Esophagus muscularis mucosa (tissue), 4 donors: ENCODE data around the gene TRUB2. TPM values are rescaled to one million over a fixed set of nuclear protein-coding genes. Genes with fewer than 3 reads are reported as not detected.

Experiments used
- DNase-seq: peaks from one replicate; pipeline ENCODE4 v3.0.0-alpha.2; 2017; ENCODE audit errors: extremely low spot score
- H3K27ac ChIP-seq, 4 donors: fragments of 200-600 bp; sonication (generic); replicated peaks in 1 of 4; 1 replicate in 3 of 4; 2 replicates in 1 of 4; pipeline ENCODE4 v1.5.1; 2016 to 2019; ENCODE audit warnings: mild to moderate bottlenecking in 1 of 4
- H3K27me3 ChIP-seq, 4 donors: fragments of 200-600 bp; sonication (generic); one replicate each; pipeline versions ENCODE4 v1.5.1 to v1.6.0; 2016 to 2019
- H3K36me3 ChIP-seq, 4 donors: fragments of 200-600 bp; sonication (generic); one replicate each; pipeline ENCODE4 v1.5.1; 2016 to 2019
- H3K4me1 ChIP-seq, 4 donors: fragments of 200-600 bp; sonication (generic); one replicate each; pipeline ENCODE4 v1.5.1; 2016 to 2019
- H3K4me3 ChIP-seq, 4 donors: fragments of 200-600 bp; sonication (generic); 1 replicate in 2 of 4; 2 replicates in 2 of 4; pipeline ENCODE4 v1.5.1; 2016 to 2019; ENCODE audit warnings: mild to moderate bottlenecking in 4 of 4, moderate library complexity in 1 of 4
- H3K9me3 ChIP-seq, 4 donors: fragments of 200-600 bp; sonication (generic); 1 replicate in 3 of 4; 2 replicates in 1 of 4; pipeline ENCODE4 v1.5.1; 2016 to 2019
- CTCF ChIP-seq, 3 experiments: fragments of 200-600 bp in 2 of 3; fragments of 450-650 bp in 1 of 3; sonication (generic) in 2 of 3; IDR thresholded peaks; one replicate each; pipeline ENCODE4 v1.5.1; 2017 to 2019; ENCODE audit warnings: antibody characterized with exemption in 3 of 3, mild to moderate bottlenecking in 2 of 3, moderate library complexity in 1 of 3
- EP300 ChIP-seq: sonication (generic); formaldehyde crosslinking; IDR thresholded peaks from one replicate; pipeline ENCODE4 v1.6.1; 2017; ENCODE audit warnings: antibody characterized with exemption
- POLR2A ChIP-seq: fragments of 450-650 bp; IDR thresholded peaks from one replicate; pipeline ENCODE4 v1.6.1; 2017; ENCODE audit warnings: antibody characterized with exemption, moderate library complexity, mild to moderate bottlenecking, low read depth
- POLR2AphosphoS5 ChIP-seq, 2 donors: sonication (generic); formaldehyde crosslinking; IDR thresholded peaks; one replicate each; pipeline ENCODE4 v1.6.1; 2017; ENCODE audit warnings: antibody characterized with exemption in 2 of 2
- WGBS: methylation state at CpG from one replicate; pipeline ENCODE4 v1.1.5; 2018; 5-methylcytosine and 5-hydroxymethylcytosine counted together
- intact Hi-C: fragments of 100-400 bp; cut with DNase I; formaldehyde crosslinking; loops from one replicate; pipeline ENCODE4 v1.15.1; 2023
- total RNA-seq, 4 donors: library from RNA; depleted of rRNA; stranded (reverse); fragments of >200 nt; gene quantifications; one replicate each; pipeline versions ENCODE4 v1.1.0 to v1.2.1, GENCODE V29; 2016

Gene TRUB2
- total RNA-seq, 4 donors from 2014 or later, result 5.4 to 13.2 (median 9.5) TPM

GRCh38 chr9:128262687-128263086 lies 59.6 kb downstream of the TRUB2 start:
- no peak overlapping the region for H3K27ac ChIP-seq
- no peaks in the 10 kb centered on the region for H3K4me1 ChIP-seq
- H3K27me3 ChIP-seq, result no peaks in the 10 kb centered on the region
- WGBS, result 65% methylated on average over 4 of the region's 4 CpGs
- DNase-seq, result no peak
- intact Hi-C loops, result no loop called here
- no peaks in the 10 kb centered on the region for H3K9me3 ChIP-seq
- H3K36me3 ChIP-seq, result peaks cover 64 to 99% (median 95%) of the 10 kb centered on the region in 4 donors
- H3K4me3 ChIP-seq, result no peak overlapping the region
- TF ChIP-seq POLR2A, result no peak
- no peak for TF ChIP-seq CTCF (IDR thresholded peaks at IDR 0.05)
- TF ChIP-seq EP300, result no peak
- TF ChIP-seq POLR2AphosphoS5 (IDR thresholded peaks at IDR 0.05), result no peak

GRCh38 chr9:128260340-128260739 lies 61.9 kb downstream of the TRUB2 start:
- intact Hi-C loops, result no loop called here
- no peak overlapping the region for H3K4me3 ChIP-seq
- peaks cover 60 to 98% (median 90%) of the 10 kb centered on the region in 4 donors for H3K36me3 ChIP-seq
- no peaks in the 10 kb centered on the region for H3K9me3 ChIP-seq
- H3K27me3 ChIP-seq, result no peaks in the 10 kb centered on the region
- TF ChIP-seq POLR2A (no peak), EP300 (no peak), POLR2AphosphoS5 (IDR thresholded peaks at IDR 0.05) (no peak), CTCF (IDR thresholded peaks at IDR 0.05) (no peak)
- DNase-seq, result no peak
- peaks cover 0 to 4% (median 0%) of the 10 kb centered on the region in 4 donors for H3K4me1 ChIP-seq
- no peak overlapping the region for H3K27ac ChIP-seq
- 93% methylated on average over 9 of the region's 17 CpGs for WGBS

GRCh38 chr9:128259156-128259555 lies 63.1 kb downstream of the TRUB2 start:
- no peaks in the 10 kb centered on the region for H3K27me3 ChIP-seq
- intact Hi-C loops, result no loop called here
- peaks cover 0 to 6% (median 0%) of the 10 kb centered on the region in 4 donors for H3K4me1 ChIP-seq
- H3K27ac ChIP-seq, result no peak overlapping the region
- no peak for DNase-seq
- TF ChIP-seq POLR2A (no peak), CTCF (IDR thresholded peaks at IDR 0.05) (no peak), POLR2AphosphoS5 (IDR thresholded peaks at IDR 0.05) (no peak), EP300 (no peak)
- 94% methylated on average over 3 of the region's 9 CpGs for WGBS
- no peak overlapping the region for H3K4me3 ChIP-seq
- H3K9me3 ChIP-seq, result no peaks in the 10 kb centered on the region
- peaks cover 56 to 86% (median 78%) of the 10 kb centered on the region in 4 donors for H3K36me3 ChIP-seq

- peaks cover 56 to 81% (median 76%) of the 10 kb centered on the region in 4 donors for H3K36me3 ChIP-seq
- no peak for TF ChIP-seq EP300
- no peak for TF ChIP-seq POLR2AphosphoS5 (IDR thresholded peaks at IDR 0.05)
- no peak for TF ChIP-seq CTCF (IDR thresholded peaks at IDR 0.05)
- no peak for TF ChIP-seq POLR2A
- H3K27ac ChIP-seq, result no peak overlapping the region
- peaks cover 0 to 6% (median 0%) of the 10 kb centered on the region in 4 donors for H3K4me1 ChIP-seq
- no peaks in the 10 kb centered on the region for H3K27me3 ChIP-seq
- H3K4me3 ChIP-seq, result no peak overlapping the region
- no peaks in the 10 kb centered on the region for H3K9me3 ChIP-seq
- 84% methylated on average over 6 of the region's 6 CpGs for WGBS
- DNase-seq, result no peak
- intact Hi-C loops, result no loop called here
These were observed 63.9 kb downstream of the TRUB2 start for GRCh38 chr9:128258326-128258725.

GRCh38 chr9:128257907-128258306 lies 64.3 kb downstream of the TRUB2 start:
- Histone ChIP-seq H3K27me3 (no peaks in the 10 kb centered on the region), H3K9me3 (no peaks in the 10 kb centered on the region), H3K4me1 (peaks cover 0 to 6% (median 0%) of the 10 kb centered on the region in 4 donors), H3K36me3 (peaks cover 56 to 80% (median 72%) of the 10 kb centered on the region in 4 donors), H3K4me3 (no peak overlapping the region), H3K27ac (no peak overlapping the region)
- intact Hi-C loops, result no loop called here
- 77% methylated on average over 7 of the region's 11 CpGs for WGBS
- DNase-seq, result no peak
- TF ChIP-seq POLR2AphosphoS5 (IDR thresholded peaks at IDR 0.05), result no peak
- no peak for TF ChIP-seq POLR2A
- TF ChIP-seq CTCF (IDR thresholded peaks at IDR 0.05), result no peak
- no peak for TF ChIP-seq EP300
